Epithelial cell of esophagus (primary cell): Measurements from ENCODE around the gene PRKCZ.

ENCODE experiments used
- DNase-seq: peaks from one replicate; pipeline ENCODE4 v3.0.0; 2010; ENCODE audit warnings: low read depth
- H3K4me3 ChIP-seq: 2 replicates; pipeline ENCODE4 v1.5.1; 2011; ENCODE audit warnings: mild to moderate bottlenecking, low read length, control low read depth
- TF ChIP-seq, protein P1 (sequence below): IDR thresholded peaks from 2 replicates; pipeline ENCODE4 v1.5.1; 2011; ENCODE audit warnings: low read depth, mild to moderate bottlenecking, low read length, control low read depth, inconsistent platforms; ENCODE audit not compliant: insufficient read depth; ENCODE audit errors: missing control alignments

PRKCZ gene

DNA sequence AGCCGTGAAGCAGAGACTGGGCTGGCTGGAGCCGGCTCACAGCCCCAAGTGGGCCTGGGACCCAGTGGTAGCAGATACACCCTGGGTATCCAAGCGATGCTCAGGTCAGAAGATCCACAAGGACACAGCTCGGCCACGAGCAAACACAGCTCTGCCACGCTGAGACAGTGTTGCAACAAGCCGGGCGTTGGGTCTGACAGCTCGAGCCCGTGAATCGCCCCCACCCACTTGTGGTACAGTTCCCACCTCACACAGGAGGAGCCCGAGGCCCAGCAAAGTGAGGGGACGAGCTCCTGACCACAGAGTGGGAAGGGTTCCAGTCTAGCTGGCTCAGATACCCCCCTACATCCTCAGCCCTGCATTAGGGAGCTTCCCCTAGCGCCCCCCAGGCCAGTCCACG is 8.9 kb upstream of the PRKCZ start:
- DNase-seq = no peak
- H3K4me3 ChIP-seq = no peak overlapping the region
- TF ChIP-seq, protein P1, sequence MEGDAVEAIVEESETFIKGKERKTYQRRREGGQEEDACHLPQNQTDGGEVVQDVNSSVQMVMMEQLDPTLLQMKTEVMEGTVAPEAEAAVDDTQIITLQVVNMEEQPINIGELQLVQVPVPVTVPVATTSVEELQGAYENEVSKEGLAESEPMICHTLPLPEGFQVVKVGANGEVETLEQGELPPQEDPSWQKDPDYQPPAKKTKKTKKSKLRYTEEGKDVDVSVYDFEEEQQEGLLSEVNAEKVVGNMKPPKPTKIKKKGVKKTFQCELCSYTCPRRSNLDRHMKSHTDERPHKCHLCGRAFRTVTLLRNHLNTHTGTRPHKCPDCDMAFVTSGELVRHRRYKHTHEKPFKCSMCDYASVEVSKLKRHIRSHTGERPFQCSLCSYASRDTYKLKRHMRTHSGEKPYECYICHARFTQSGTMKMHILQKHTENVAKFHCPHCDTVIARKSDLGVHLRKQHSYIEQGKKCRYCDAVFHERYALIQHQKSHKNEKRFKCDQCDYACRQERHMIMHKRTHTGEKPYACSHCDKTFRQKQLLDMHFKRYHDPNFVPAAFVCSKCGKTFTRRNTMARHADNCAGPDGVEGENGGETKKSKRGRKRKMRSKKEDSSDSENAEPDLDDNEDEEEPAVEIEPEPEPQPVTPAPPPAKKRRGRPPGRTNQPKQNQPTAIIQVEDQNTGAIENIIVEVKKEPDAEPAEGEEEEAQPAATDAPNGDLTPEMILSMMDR = no peak

DNA sequence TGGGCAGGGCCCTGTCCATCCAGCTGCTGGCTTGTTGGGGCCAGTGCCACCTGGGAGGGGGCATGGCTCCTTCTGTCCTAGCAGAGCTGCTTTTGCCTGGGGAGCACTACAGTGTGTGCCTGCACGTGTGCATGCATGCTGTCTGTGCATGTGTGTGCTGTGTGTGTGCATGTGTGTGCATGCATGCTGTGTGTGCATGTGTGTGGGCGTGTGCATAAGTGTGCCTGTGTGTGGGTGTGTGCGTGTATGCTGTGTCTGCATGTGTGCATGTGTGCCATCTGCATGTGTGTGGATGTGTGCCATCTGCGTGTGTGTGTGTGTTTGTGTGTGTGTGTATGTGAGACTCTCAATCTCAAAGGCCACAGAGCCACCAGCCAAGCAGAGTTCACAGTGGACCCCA is 8.3 kb upstream of the PRKCZ start:
- no peak for DNase-seq
- no peak overlapping the region for H3K4me3 ChIP-seq
- TF ChIP-seq, protein P1 = no peak

DNA sequence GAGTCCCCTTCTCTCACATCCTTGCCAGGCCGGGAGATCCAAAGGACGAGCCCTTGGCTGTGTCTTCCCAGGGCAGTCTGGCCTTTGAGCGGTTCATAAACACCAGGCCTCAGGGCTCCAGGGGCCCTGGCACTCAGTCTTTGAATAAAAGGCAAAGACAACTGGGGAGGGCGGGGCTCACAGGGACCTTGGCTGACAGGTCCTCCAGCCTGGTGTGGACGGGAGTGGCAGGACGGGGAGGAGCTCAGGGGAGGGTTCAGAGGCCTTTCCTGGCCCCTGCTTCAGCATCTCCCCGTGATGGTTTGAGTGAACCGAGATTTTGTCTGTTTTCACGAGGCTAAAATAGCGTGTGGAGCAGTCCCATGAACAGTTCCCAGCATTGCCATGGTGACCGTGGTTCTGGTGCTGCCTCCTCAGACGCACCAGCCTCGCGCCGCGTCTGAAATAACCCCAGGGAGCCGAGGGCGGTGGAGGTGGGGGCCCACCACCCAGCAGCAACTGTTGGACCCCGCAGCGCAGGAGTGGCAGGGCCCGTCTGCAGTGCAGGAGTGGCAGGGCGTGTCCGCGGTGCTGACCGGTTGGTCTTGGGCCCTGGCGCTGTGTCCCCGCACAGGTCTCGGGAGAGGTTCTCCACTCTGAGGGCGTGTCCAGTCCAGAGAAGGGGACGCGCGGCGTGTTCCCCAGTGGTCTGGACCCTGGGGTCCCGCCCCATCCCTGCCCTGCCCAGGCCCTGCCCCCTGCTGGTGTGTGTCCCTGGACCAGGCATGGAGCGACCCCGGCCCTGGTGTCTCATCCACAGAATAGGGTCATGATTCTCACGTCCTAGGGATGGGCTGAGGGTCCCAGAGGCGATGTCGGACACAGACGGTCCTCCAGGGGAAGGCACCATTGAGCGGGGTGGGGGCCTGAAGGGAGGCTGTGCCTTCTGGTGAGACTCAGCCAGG is 7.1 kb upstream of the PRKCZ start:
- no peak for DNase-seq
- TF ChIP-seq, protein P1 = no peak
- H3K4me3 ChIP-seq = no peak overlapping the region

DNA sequence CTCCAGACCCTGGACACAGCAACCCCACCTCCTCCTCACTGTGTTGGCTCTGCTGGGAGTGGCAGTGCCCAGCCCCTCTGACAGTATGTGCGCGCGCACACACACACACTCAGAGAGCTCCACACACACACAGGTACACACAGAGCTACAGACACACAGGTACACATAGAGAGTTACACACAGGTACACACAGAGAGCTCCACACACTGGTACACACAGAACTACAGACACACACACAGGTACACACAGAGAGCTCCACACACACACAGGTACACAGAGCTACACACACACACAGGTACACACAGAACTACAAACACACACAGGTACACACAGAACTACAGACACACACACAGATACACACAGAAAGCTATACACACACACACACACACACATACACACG is 6.3 kb upstream of the PRKCZ start:
- no peak for DNase-seq
- TF ChIP-seq, protein P1 = no peak
- no peak overlapping the region for H3K4me3 ChIP-seq

DNA sequence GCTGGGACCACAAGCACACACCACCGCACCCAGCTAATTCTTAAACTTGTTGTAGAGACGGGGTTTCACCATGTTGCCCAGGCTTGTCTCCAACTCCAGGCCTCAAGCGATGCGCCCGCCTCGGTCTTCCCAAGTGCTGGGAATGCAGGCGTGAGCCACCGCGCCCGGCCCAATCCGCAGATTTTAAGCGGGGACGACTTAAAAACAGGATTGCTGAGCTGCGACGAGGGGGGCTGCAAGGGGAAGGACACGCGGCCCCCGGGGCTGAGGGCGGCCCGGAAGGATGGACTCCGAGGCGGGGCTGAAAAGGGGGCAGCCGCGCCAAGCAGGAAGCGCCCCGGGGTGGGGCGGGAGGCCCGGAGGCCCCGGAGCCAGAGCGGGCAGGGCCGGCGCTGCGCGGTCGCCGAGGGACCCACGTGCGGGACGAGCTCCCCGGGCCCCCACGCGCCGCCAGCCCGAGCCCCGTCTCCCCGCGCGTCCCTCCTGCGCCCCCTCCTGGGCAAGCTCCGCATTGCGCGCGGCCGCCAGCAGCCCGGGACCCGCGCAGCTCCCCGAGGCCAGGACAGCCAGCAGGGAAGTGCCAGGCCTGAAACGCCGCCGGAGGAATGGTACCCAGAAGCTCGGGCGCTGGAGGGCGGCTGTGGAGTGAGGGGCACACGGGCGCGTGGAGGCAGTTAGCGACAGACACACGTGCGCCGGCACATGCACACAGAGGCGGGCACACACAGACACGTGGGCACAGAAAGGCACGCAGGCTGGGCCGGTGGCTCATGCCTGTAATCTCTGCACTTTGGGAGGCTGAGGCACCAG is 5.5 kb upstream of the PRKCZ start:
- TF ChIP-seq, protein P1 = peak; percentile 48
- H3K4me3 ChIP-seq = peak overlapping the region; percentile 15
- peak; percentile 55 for DNase-seq

DNA sequence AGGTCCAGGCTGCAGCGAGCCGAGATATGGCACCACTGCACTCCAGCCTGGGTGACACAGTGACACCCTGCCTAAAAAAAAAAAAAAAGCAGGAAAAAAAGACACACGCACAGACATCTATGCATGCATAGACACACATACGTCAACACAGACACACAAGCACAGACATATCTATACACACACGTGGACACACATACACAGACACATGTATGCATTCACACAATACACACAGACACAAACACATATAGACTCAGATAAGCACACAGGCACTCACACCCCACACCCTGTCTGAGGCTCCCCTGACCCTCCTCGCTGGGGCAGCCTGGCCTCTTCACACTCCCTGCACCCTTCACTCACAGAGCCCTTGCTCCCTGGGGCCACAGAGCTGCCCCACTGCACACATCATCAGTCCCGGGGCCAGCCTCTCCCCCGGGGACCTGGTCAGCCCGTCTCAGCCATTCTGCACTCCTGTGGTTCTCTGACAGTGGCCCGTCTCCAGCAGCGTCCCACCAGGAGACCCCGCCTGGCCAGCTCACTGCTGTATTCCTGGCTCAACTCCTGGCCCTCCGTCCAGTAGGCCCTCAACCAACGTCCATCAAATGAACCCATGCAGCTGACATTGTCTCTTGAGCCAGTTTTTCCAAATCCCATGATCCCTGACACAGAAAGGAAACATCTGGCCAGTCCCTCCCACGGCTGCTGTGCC is 4.6 kb upstream of the PRKCZ start:
- TF ChIP-seq, protein P1 = no peak
- no peak for DNase-seq
- H3K4me3 ChIP-seq = no peak overlapping the region
